IPS DF 6.9 (cell line): Measurements from ENCODE around the gene ABCB4.
"Not testable (repeated sequence)": the region's sequence is repeated elsewhere in the genome, so short reads cannot be mapped to it uniquely, and the experiment has no call there.

Experiments
- DNase-seq: peaks from one replicate; pipeline ENCODE4 v3.0.0-alpha.2; 2013; ENCODE audit warnings: low read depth, low spot score
- H3K27ac ChIP-seq: one replicate; pipeline ENCODE4 v1.5.1; 2013; ENCODE audit warnings: low read length, control low read depth
- H3K27me3 ChIP-seq: 2 replicates; pipeline ENCODE4 v1.6.1; 2013; ENCODE audit warnings: mild to moderate bottlenecking, low read length; ENCODE audit not compliant: control insufficient read depth, insufficient read depth
- H3K36me3 ChIP-seq: 2 replicates; pipeline ENCODE4 v1.6.1; 2013; ENCODE audit warnings: low read length; ENCODE audit not compliant: control insufficient read depth, insufficient read depth
- H3K4me1 ChIP-seq: 2 replicates; pipeline ENCODE4 v1.6.1; 2013; ENCODE audit warnings: low read length; ENCODE audit not compliant: control insufficient read depth, insufficient read depth
- H3K4me3 ChIP-seq: 2 replicates; pipeline ENCODE4 v1.5.1; 2013; ENCODE audit warnings: mild to moderate bottlenecking, low read length
- H3K9me3 ChIP-seq: 2 replicates; pipeline ENCODE4 v1.6.1; 2013; ENCODE audit warnings: low read length, inconsistent platforms; ENCODE audit not compliant: control insufficient read depth, insufficient read depth
- WGBS: extraction: QIAGEN DNeasy Blood & Tissue Kit; methylation state at CpG from one replicate; pipeline ENCODE4 v1.1.7; 2013; ENCODE audit warnings: mixed read lengths, missing lambda C conversion rate; ENCODE audit not compliant: insufficient read length, insufficient coverage; 5-methylcytosine and 5-hydroxymethylcytosine counted together

ABCB4 gene

GRCh38 chr7:87463982-87464381 is 11.5 kb downstream of the ABCB4 start:
- Histone ChIP-seq H3K27me3 (no peaks in the 10 kb centered on the region), H3K9me3 (no peaks in the 10 kb centered on the region), H3K4me3 (no peak overlapping the region), H3K27ac (no peak overlapping the region), H3K36me3 (no peaks in the 10 kb centered on the region), H3K4me1 (peaks cover 3% of the 10 kb centered on the region; the same call in 1 of the 2 replicates)
- WGBS: no CpG with 5 or more reads among the region's 2 CpGs
- no peak for DNase-seq

GRCh38 chr7:87460444-87460843 is 15.0 kb downstream of the ABCB4 start:
- DNase-seq, H3K27me3 ChIP-seq, H3K4me1 ChIP-seq, H3K9me3 ChIP-seq, H3K36me3 ChIP-seq, H3K4me3 ChIP-seq, H3K27ac ChIP-seq: not testable (repeated sequence)
- no CpG with 5 or more reads among the region's 3 CpGs for WGBS

DNA sequence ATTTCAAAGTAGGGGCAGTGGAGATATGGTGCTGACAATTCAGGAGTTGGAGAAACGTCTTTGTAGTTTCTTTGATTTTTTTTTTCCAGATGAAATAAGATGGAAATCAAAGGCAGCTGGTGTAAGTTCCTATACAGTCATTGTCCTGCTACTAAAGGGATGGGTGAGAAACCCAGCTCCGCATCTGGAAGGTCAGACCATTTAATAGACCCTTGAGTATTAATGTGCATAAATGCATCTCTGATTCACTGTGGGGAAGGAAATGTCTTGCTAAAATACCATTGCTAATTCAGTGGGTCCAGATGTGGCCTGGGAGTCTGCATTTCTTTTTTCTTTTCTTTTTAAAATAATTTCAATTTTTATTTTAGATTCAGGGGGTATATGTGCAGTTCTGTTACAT is 15.5 kb downstream of the ABCB4 start:
- Histone ChIP-seq H3K36me3 (no peaks in the 10 kb centered on the region), H3K4me1 (peaks cover 2% of the 10 kb centered on the region; the same call in 1 of the 2 replicates), H3K9me3 (no peaks in the 10 kb centered on the region), H3K27ac (no peak overlapping the region), H3K27me3 (no peaks in the 10 kb centered on the region), H3K4me3 (no peak overlapping the region)
- WGBS: no CpG with 5 or more reads among the region's 2 CpGs
- DNase-seq: no peak

DNA sequence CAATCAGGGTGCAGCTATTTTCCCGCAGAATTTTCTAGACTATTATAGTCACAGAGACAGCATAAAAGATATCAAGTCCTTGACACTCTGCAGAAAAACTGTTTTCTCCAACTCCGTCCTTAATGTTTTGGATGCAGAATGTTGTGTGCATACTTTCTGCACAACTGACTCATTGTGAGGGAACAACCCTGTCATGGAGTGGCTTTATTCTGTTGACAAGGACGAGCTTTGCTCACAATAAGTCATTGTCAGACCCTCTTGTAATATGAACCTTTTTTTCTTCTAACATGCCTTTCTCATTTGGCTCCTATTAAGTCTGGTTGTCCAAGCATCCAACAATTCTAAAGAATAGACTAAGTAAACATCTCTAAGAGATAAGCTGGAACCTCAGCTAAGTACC is 17.3 kb downstream of the ABCB4 start:
- Histone ChIP-seq H3K4me1 (no peaks in the 10 kb centered on the region), H3K9me3 (no peaks in the 10 kb centered on the region), H3K27ac (no peak overlapping the region), H3K27me3 (no peaks in the 10 kb centered on the region), H3K36me3 (no peaks in the 10 kb centered on the region), H3K4me3 (no peak overlapping the region)
- no peak for DNase-seq
- WGBS: no CpG with 5 or more reads among the region's 3 CpGs

GRCh38 chr7:87456247-87456646 is 19.2 kb downstream of the ABCB4 start:
- H3K9me3 ChIP-seq: no peaks in the 10 kb centered on the region
- H3K27me3 ChIP-seq: no peaks in the 10 kb centered on the region
- H3K4me1 ChIP-seq: no peaks in the 10 kb centered on the region
- H3K27ac ChIP-seq: no peak overlapping the region
- no CpG with 5 or more reads among the region's 2 CpGs for WGBS
- no peak overlapping the region for H3K4me3 ChIP-seq
- DNase-seq: no peak
- H3K36me3 ChIP-seq: no peaks in the 10 kb centered on the region

- Histone ChIP-seq H3K27me3 (no peaks in the 10 kb centered on the region), H3K36me3 (no peaks in the 10 kb centered on the region), H3K27ac (no peak overlapping the region), H3K4me1 (no peaks in the 10 kb centered on the region), H3K9me3 (no peaks in the 10 kb centered on the region), H3K4me3 (no peak overlapping the region)
- no CpG with 5 or more reads among the region's 4 CpGs for WGBS
- no peak for DNase-seq
These were observed 23.2 kb downstream of the ABCB4 start for GRCh38 chr7:87452279-87452678.

- Histone ChIP-seq H3K27ac (no peak overlapping the region), H3K4me1 (no peaks in the 10 kb centered on the region), H3K36me3 (no peaks in the 10 kb centered on the region), H3K4me3 (no peak overlapping the region), H3K9me3 (no peaks in the 10 kb centered on the region), H3K27me3 (no peaks in the 10 kb centered on the region)
- DNase-seq: no peak
- WGBS: no CpG with 5 or more reads among the region's 4 CpGs
These were observed 24.3 kb downstream of the ABCB4 start for GRCh38 chr7:87451187-87451586.

- H3K9me3 ChIP-seq: no peaks in the 10 kb centered on the region
- no CpG with 5 or more reads among the region's 1 CpG for WGBS
- no peaks in the 10 kb centered on the region for H3K27me3 ChIP-seq
- no peaks in the 10 kb centered on the region for H3K4me1 ChIP-seq
- H3K27ac ChIP-seq: no peak overlapping the region
- no peaks in the 10 kb centered on the region for H3K36me3 ChIP-seq
- no peak overlapping the region for H3K4me3 ChIP-seq
- DNase-seq: no peak
These were observed 24.8 kb downstream of the ABCB4 start for GRCh38 chr7:87450706-87451105.

DNA sequence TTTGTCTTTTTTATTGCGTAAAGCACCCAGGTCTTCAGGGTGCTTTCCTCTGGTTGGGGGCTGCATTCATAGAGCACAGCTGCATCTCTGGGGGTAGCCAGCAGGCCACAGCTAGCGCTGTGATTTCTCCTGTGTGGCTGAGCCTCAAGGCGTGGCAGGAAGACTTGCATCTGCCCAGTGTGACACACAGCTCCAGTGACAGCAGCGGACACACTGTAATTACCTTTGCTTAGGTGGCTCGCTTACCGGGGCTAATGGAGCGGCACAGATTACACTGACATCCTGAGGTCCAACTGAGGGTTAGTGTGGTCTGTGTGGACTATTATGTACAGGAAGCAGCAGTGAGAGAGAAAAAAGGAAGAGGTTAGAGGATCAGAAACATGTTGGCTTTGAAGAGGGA is 27.1 kb downstream of the ABCB4 start:
- Histone ChIP-seq H3K4me3 (no peak overlapping the region), H3K27me3 (no peaks in the 10 kb centered on the region), H3K36me3 (no peaks in the 10 kb centered on the region), H3K9me3 (no peaks in the 10 kb centered on the region), H3K27ac (no peak overlapping the region), H3K4me1 (no peaks in the 10 kb centered on the region)
- WGBS: no CpG with 5 or more reads among the region's 7 CpGs
- DNase-seq: no peak

- Histone ChIP-seq H3K27ac (no peak overlapping the region), H3K36me3 (no peaks in the 10 kb centered on the region), H3K4me1 (no peaks in the 10 kb centered on the region), H3K9me3 (no peaks in the 10 kb centered on the region), H3K4me3 (no peak overlapping the region), H3K27me3 (no peaks in the 10 kb centered on the region)
- WGBS: no CpG with 5 or more reads among the region's 4 CpGs
- DNase-seq: no peak
These were observed 28.3 kb downstream of the ABCB4 start for GRCh38 chr7:87447116-87447635.

DNA sequence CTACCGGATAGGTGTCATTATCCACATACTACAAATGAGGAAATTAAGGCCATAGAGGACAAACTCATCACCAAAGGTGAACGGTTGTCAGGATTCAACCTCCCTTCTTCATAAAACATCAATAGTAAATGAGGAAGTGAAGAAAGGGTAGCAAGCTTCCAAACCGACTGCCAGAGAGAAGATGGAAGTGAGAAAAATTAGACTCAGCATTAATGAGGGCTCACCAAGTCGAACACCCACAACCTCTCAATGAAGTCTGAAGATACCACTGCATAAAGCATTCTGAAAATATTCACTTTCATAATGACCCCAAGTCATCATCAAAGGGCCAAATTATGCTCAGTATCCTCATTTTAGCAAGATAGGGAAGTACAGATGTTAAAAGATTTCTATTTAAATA is 29.6 kb downstream of the ABCB4 start:
- no peaks in the 10 kb centered on the region for H3K9me3 ChIP-seq
- no peak overlapping the region for H3K4me3 ChIP-seq
- H3K27me3 ChIP-seq: no peaks in the 10 kb centered on the region
- DNase-seq: no peak
- H3K27ac ChIP-seq: no peak overlapping the region
- no peaks in the 10 kb centered on the region for H3K36me3 ChIP-seq
- H3K4me1 ChIP-seq: no peaks in the 10 kb centered on the region
- WGBS: no CpG with 5 or more reads among the region's 4 CpGs
